B cell (primary cell): ENCODE measurements around the gene C2CD4C. TPM values are rescaled to one million over a fixed set of nuclear protein-coding genes. Genes with fewer than 3 reads are reported as not detected.

ENCODE experiments used
- ATAC-seq: fragments of 200-7000 bp; cut with Tn5 transposase; one replicate; pipeline ENCODE4 v1.10.0; 2021; ENCODE audit warnings: low read depth, mild to moderate bottlenecking, moderate number of reproducible peaks, moderate library complexity
- CTCF ChIA-PET: fragments of 350-600 bp; sonication (Branson Sonifier 250); formaldehyde crosslinking; loops from one replicate; lab custom pipeline; 2021; ENCODE audit warnings: antibody characterized with exemption, inconsistent platforms; lab: Charles Lee
- POLR2A ChIA-PET: fragments of 350-600 bp; sonication (Branson Sonifier 250); formaldehyde crosslinking; loops from one replicate; lab custom pipeline; 2021; ENCODE audit warnings: antibody characterized with exemption; lab: Charles Lee
- DNase-seq: peaks from one replicate; pipeline ENCODE4 v3.0.0; 2013
- H2AFZ ChIP-seq: 2 replicates; pipeline ENCODE4 v1.6.1; 2012; ENCODE audit warnings: mild to moderate bottlenecking, low read depth, low read length; ENCODE audit not compliant: insufficient read depth, poor library complexity, severe bottlenecking
- H3K27ac ChIP-seq, 2 donors: 1 replicate in 1 of 2; 2 replicates in 1 of 2; pipeline ENCODE4 v1.5.1; 2012 to 2013; ENCODE audit warnings: low read length in 2 of 2, mild to moderate bottlenecking in 2 of 2, moderate library complexity in 1 of 2
- H3K27me3 ChIP-seq, 4 experiments: fragments of 200-600 bp in 1 of 4; sonication (generic) in 1 of 4; replicated peaks in 1 of 4; 1 replicate in 2 of 4; 2 replicates in 2 of 4; pipeline versions ENCODE4 v1.6.1 to v1.7.0; 2013 to 2016; ENCODE audit warnings: low read length in 3 of 4, mild to moderate bottlenecking in 2 of 4, mixed read lengths in 1 of 4, moderate library complexity in 1 of 4; ENCODE audit not compliant: insufficient read depth in 4 of 4, control insufficient read depth in 3 of 4; ENCODE audit errors: control extremely low read depth in 1 of 4
- H3K36me3 ChIP-seq, 2 experiments: replicated peaks in 1 of 2; 1 replicate in 1 of 2; 2 replicates in 1 of 2; pipeline versions ENCODE4 v1.6.1 to v1.7.1; 2013; ENCODE audit warnings: low read length in 1 of 2; ENCODE audit not compliant: insufficient read depth in 2 of 2, control insufficient read depth in 1 of 2; ENCODE audit errors: control extremely low read depth in 1 of 2, extremely low read depth in 1 of 2
- H3K4me1 ChIP-seq, 2 donors: fragments of 200-600 bp in 1 of 2; sonication (generic) in 1 of 2; 1 replicate in 1 of 2; 2 replicates in 1 of 2; pipeline versions ENCODE4 v1.5.1 to v1.6.1; 2013 to 2017; ENCODE audit warnings: low read length in 2 of 2; ENCODE audit not compliant: control insufficient read depth in 2 of 2, insufficient read depth in 2 of 2
- H3K4me2 ChIP-seq: replicated peaks from 2 replicates; pipeline ENCODE3; 2012; ENCODE audit warnings: mild to moderate bottlenecking, low read depth, low read length; ENCODE audit not compliant: poor library complexity, severe bottlenecking
- H3K4me3 ChIP-seq, 5 experiments: fragments of 200-600 bp in 1 of 5; sonication (generic) in 1 of 5; 1 replicate in 3 of 5; 2 replicates in 2 of 5; pipeline versions ENCODE4 v1.5.1 to v1.7.0; 2011 to 2016; ENCODE audit warnings: low read length in 4 of 5, mild to moderate bottlenecking in 4 of 5, low read depth in 2 of 5, control low read depth in 1 of 5, moderate library complexity in 1 of 5; ENCODE audit not compliant: insufficient read depth in 1 of 5; ENCODE audit errors: control extremely low read depth in 1 of 5, extremely low read depth in 1 of 5
- H3K79me2 ChIP-seq: fragments of 200-600 bp; sonication (generic); one replicate; pipeline ENCODE4 v1.6.0; 2016; ENCODE audit warnings: low read length; ENCODE audit not compliant: control insufficient read depth, insufficient read depth
- H3K9ac ChIP-seq: fragments of 200-600 bp; sonication (generic); 2 replicates; pipeline ENCODE4 v1.6.1; 2017; ENCODE audit warnings: mild to moderate bottlenecking, low read length, moderate library complexity
- H3K9me3 ChIP-seq, 3 donors: one replicate each; pipeline versions ENCODE4 v1.6.1 to v1.7.1; 2013; ENCODE audit warnings: low read length in 2 of 3; ENCODE audit not compliant: control insufficient read depth in 2 of 3, insufficient read depth in 1 of 3; ENCODE audit errors: control extremely low read depth in 1 of 3
- H4K20me1 ChIP-seq: 2 replicates; pipeline ENCODE4 v1.6.0; 2012; ENCODE audit warnings: mild to moderate bottlenecking, low read length; ENCODE audit not compliant: insufficient read depth, control insufficient read depth, poor library complexity, severe bottlenecking
- H3K27ac Mint-ChIP-seq: one replicate; pipeline ENCODE4 v1.8.0; 2021; ENCODE audit warnings: mixed read lengths
- H3K27me3 Mint-ChIP-seq: one replicate; pipeline ENCODE4 v1.8.0; 2021; ENCODE audit warnings: mixed read lengths
- H3K4me1 Mint-ChIP-seq: one replicate; pipeline ENCODE4 v1.8.0; 2021; ENCODE audit warnings: mixed read lengths
- H3K4me3 Mint-ChIP-seq: one replicate; pipeline ENCODE4 v1.8.0; 2021; ENCODE audit warnings: mixed read lengths
- H3K9me3 Mint-ChIP-seq: one replicate; pipeline ENCODE4 v1.8.0; 2022; ENCODE audit warnings: mixed read lengths; ENCODE audit not compliant: insufficient read depth
- EZH2 ChIP-seq: IDR thresholded peaks from 2 replicates; pipeline ENCODE4 v1.6.1; 2012; ENCODE audit warnings: borderline replicate concordance, low read depth, mild to moderate bottlenecking, moderate library complexity, low read length; ENCODE audit not compliant: insufficient read depth, poor library complexity, severe bottlenecking
- WGBS: methylation state at CpG from one replicate; pipeline ENCODE4 v1.1.5; 2013; ENCODE audit warnings: missing lambda C conversion rate; ENCODE audit not compliant: insufficient coverage; 5-methylcytosine and 5-hydroxymethylcytosine counted together
- intact Hi-C: fragments of 100-400 bp; cut with micrococcal nuclease; formaldehyde crosslinking; loops from one replicate; pipeline ENCODE4 v1.10.0; 2022
- polyA plus RNA-seq: library from polyadenylated mRNA; depleted of rRNA; stranded (reverse); fragments of >200 nt; gene quantifications from 2 replicates; pipeline ENCODE4 v1.2.3, GENCODE V29; 2012
- total RNA-seq, 2 donors: library from RNA; stranded (reverse); fragments of 120-200 nt in 1 of 2; gene quantifications; 1 replicate in 1 of 2; 2 replicates in 1 of 2; pipeline versions ENCODE4 v1.2.3 to v1.2.4, GENCODE V29; 2013 to 2022
- TF ChIP-seq, protein P1 (sequence below): fragments of 200-600 bp; IDR thresholded peaks from one replicate; pipeline ENCODE4 v1.8.0; 2022; ENCODE audit warnings: antibody characterized with exemption, mild to moderate bottlenecking

Gene C2CD4C
- total and polyA plus RNA-seq, 2 donors (not counting 1 experiment from before 2014, with no cell fraction given) = not detected

DNA sequence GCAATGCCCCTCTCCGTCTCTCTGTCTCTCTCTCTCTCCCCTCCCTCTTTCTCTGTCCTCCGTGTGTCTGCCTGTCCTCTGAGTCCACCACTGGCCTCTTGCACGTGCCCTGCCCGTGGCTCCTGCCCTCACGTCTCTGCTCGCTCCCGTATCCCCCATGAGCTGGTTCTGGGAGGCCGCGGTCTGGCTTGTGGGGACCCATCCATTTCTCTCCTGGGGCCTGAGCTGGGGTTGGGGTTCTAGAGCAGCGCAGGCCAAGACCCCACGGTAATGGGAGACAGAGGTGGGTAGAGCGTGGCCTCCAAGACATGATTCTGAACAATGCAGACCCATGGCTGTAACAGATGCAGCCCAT lies 19.0 kb downstream of the C2CD4C start:
- H3K27me3 Mint-ChIP-seq = peaks cover 20% of the 10 kb centered on the region
- H3K79me2 ChIP-seq = no peaks in the 10 kb centered on the region
- no peaks in the 10 kb centered on the region for H4K20me1 ChIP-seq
- no peaks in the 10 kb centered on the region for H3K4me1 Mint-ChIP-seq
- no peak overlapping the region for H3K27ac ChIP-seq
- H3K36me3 ChIP-seq = no peaks in the 10 kb centered on the region
- TF ChIP-seq, protein P1, sequence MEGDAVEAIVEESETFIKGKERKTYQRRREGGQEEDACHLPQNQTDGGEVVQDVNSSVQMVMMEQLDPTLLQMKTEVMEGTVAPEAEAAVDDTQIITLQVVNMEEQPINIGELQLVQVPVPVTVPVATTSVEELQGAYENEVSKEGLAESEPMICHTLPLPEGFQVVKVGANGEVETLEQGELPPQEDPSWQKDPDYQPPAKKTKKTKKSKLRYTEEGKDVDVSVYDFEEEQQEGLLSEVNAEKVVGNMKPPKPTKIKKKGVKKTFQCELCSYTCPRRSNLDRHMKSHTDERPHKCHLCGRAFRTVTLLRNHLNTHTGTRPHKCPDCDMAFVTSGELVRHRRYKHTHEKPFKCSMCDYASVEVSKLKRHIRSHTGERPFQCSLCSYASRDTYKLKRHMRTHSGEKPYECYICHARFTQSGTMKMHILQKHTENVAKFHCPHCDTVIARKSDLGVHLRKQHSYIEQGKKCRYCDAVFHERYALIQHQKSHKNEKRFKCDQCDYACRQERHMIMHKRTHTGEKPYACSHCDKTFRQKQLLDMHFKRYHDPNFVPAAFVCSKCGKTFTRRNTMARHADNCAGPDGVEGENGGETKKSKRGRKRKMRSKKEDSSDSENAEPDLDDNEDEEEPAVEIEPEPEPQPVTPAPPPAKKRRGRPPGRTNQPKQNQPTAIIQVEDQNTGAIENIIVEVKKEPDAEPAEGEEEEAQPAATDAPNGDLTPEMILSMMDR = no peak
- TF ChIP-seq EZH2 = no peak
- intact Hi-C loops = no loop called here
- H3K4me3 ChIP-seq = no peak overlapping the region
- no peak overlapping the region for H3K4me3 Mint-ChIP-seq
- peaks cover 0 to 22% (median 0%) of the 10 kb centered on the region in 3 donors for H3K9me3 ChIP-seq
- DNase-seq (no peak), ATAC-seq (no peak)
- no peaks in the 10 kb centered on the region for H3K4me1 ChIP-seq
- no peaks in the 10 kb centered on the region for H3K9me3 Mint-ChIP-seq
- ChIA-PET POLR2A (no interaction called here), CTCF (no interaction called here)
- no peak overlapping the region for H2AFZ ChIP-seq
- H3K9ac ChIP-seq = no peak overlapping the region
- no peak overlapping the region for H3K4me2 ChIP-seq
- H3K27ac Mint-ChIP-seq = no peak overlapping the region
- WGBS = 89% methylated on average over 10 of the region's 12 CpGs
- peaks cover 0 to 10% (median 0%) of the 10 kb centered on the region in 4 experiments for H3K27me3 ChIP-seq

DNA sequence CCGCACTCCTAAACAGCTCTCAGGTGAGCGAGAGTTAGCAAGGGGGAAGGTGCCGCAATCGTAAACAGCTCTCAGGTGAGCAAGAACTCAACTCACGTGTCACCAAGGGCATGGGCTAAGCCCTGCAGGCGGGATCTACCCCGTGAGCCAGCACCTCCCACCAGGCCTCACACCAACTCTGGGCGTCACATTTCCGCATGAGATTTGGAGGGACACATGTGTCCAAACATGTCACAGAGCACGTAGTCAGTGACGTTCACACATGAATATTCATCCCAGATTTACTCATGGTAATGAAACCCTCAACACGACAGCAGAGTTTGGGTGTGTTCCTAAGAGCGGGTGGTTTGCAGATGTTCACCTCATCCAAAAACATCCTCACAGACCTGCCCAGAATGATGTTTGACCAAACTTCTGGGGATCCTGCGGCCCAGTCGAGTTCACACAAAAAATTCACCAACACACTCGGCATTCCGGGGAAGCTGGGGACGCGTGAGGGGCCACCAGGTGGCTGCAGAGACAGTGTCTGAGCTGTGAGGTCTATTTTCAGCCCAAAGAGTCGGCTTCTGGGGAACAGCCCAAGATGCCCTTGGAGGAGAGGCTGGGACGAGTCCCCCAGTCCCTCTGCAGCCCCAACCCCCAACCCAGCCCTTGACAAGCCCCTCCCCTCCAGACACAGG lies 19.6 kb downstream of the C2CD4C start:
- Histone ChIP-seq H3K27me3 (peaks cover 0 to 12% (median 1%) of the 10 kb centered on the region in 4 experiments), H4K20me1 (no peaks in the 10 kb centered on the region), H2AFZ (no peak overlapping the region), H3K79me2 (no peaks in the 10 kb centered on the region), H3K4me1 (peaks cover 0 to 3% of the 10 kb centered on the region in 2 donors), H3K27ac (no peak overlapping the region), H3K4me3 (no peak overlapping the region), H3K9ac (no peak overlapping the region), H3K4me2 (no peak overlapping the region), H3K36me3 (no peaks in the 10 kb centered on the region), H3K9me3 (peaks cover 0 to 25% (median 0%) of the 10 kb centered on the region in 3 donors)
- 80% methylated on average over 19 of the region's 21 CpGs for WGBS
- ChIA-PET POLR2A (no interaction called here), CTCF (no interaction called here)
- no peak overlapping the region for H3K4me3 Mint-ChIP-seq
- no peaks in the 10 kb centered on the region for H3K4me1 Mint-ChIP-seq
- no peak for DNase-seq
- no peaks in the 10 kb centered on the region for H3K9me3 Mint-ChIP-seq
- intact Hi-C loops = no loop called here
- TF ChIP-seq, protein P1 = no peak
- TF ChIP-seq EZH2 = no peak
- no peak for ATAC-seq
- no peak overlapping the region for H3K27ac Mint-ChIP-seq
- peaks cover 25% of the 10 kb centered on the region for H3K27me3 Mint-ChIP-seq
